ENCODE measurements around the gene COL4A1.

COL4A1 gene

GRCh38 chr13:110134801-110135200 lies 172.2 kb downstream of the COL4A1 start:
- DNase-seq (ENCODE audit: low read depth in 2 of 2), result no peak

DNA sequence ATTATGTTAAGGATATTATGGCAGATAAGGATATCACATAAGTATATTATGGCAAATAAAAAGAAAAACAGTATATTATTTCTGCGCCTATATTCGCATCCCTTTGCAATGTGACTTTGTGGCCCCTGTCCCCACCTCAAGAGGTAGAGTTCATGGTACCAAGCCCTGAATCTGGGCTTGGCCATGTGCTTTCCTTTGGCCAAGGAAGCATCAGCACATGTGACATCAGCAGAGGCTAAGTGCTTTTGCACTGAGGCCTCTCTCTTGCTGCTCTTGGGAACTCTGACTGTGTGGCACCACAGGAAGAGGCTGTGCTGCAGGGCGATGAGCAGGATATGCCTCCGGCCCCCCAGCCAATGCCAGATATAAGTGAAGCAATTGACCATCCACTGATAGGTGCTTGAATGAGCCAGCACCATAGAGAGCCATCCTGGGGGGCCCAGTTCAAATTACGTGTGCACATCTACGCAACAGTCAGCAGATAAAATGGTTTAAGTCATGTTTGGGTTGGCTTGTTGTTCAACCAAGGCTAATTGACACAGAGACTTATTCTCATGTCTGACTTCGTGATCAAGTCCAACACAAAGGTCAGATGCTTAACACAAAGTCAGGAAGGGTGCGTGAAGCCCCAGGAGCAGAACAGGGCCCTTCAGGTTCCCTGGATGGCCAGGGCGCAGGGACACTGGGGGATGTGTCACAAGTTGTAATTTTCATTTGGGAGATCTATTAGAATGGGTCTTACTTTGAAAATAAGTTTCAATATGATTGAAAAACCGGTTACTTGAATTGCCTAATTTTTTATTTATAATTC lies 173.3 kb downstream of the COL4A1 start:
- DNase-seq (ENCODE audit: low read depth in 2 of 2), result no peak

GRCh38 chr13:110132225-110132982 lies 174.6 kb downstream of the COL4A1 start:
- no peak for DNase-seq (ENCODE audit: low read depth in 2 of 2)

- no peak for DNase-seq (ENCODE audit: low read depth in 2 of 2)
These were observed 175.5 kb downstream of the COL4A1 start for GRCh38 chr13:110131424-110131823.

DNA sequence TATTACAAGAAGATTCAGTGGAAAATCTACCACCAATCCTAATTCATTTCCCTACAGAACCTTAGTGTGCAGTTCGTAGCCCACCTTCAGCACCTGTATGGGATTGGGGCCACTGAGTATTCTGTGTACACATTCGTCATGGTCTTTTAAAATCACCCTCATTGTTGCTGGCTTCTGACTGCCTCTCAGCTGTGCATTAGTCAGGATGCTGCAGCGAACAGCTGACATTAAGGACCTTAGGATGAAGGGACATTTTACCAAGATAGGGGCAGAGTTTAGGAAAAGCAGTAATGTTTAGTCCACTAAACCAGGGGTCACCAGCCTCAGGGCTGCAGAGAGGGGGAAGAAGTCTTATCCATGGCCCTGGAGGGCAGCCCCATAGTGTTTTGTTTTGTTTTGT lies 176.5 kb downstream of the COL4A1 start:
- DNase-seq (ENCODE audit: low read depth in 2 of 2), result no peak

DNA sequence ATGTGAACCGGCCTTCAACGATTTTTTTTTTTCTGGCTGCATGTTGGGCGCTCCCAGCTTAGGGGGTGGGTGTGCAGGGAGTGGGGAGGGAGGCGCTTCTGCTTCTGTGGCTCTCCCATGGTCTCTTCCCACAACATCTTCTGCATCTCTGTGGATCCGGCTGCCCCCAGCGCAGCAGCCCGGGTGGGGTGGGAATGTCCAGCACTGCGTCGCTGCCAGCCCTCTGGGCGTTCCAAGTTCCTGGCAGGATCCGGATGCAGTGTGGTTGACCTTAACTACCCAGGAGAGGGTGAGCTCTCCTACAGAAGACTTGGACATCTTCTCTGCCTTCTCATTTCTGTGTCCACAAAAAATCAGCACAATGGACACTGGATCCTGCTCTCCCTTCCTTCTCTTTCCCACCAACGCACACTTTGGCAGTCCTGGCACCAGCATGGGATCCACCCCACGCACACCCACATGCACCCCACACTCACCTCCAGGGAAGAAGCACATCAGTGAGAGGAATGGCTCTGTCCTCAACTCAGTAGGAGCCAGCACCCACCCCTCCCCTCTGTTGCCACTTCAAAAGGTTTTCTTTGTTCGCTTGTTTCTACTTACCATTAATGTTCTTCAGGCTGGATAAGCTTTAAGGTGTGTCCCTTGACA lies 177.3 kb downstream of the COL4A1 start:
- DNase-seq (ENCODE audit: low read depth in 2 of 2), result no peak

GRCh38 chr13:110129076-110129475 lies 177.9 kb downstream of the COL4A1 start:
- no peak for DNase-seq (ENCODE audit: low read depth in 2 of 2)

DNA sequence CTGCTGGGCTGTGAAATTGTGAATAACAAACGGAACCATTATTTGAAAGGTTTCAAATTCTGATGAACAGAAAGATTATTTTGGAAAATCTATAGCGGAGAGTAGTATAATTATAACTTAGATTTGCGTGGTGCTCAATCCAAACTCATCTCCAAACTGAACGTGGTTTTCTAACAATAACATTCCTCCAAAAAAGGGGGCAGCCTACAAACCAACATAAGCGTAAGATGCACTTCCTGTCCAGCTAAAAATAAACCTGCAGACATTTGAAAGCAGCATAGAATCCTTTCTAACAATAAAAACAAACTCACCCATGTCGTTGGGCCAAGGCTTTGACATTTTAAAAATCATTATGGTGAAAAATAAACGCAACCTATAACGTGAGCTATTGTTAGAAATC lies 178.4 kb downstream of the COL4A1 start:
- DNase-seq (ENCODE audit: low read depth in 2 of 2), result no peak

GRCh38 chr13:110127986-110128511 lies 178.9 kb downstream of the COL4A1 start:
- no peak for DNase-seq (ENCODE audit: low read depth in 2 of 2)

DNA sequence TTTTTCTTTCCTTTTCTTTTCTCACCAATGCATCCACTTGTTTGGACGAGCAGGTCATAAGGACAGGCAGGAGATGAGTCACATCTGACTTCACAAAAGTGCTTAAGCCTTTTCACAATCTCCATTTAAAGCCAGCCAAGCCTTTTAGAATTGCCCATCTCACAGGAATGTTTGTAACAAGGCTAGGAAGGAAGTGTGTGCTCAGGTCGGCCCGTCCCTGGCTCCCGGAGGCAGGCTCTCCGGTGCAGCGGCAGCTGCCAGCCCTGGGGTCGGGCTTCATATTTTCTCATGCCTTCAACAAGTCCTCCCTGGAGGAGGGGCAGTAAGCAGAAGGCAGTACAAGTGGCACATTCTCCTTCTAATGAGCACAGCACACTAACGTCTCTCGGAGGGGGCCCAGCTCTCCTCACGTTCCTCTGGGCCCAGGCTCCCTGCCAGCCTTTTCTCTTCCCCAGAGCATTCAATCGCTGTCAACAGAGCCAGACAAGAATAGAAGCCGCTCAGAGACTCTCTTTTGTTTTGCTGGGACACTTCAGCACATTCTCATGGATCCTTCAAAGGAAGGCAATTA lies 180.5 kb downstream of the COL4A1 start:
- no peak for DNase-seq (ENCODE audit: low read depth in 2 of 2)

- no peak for DNase-seq (ENCODE audit: low read depth in 2 of 2)
These were observed 181.2 kb downstream of the COL4A1 start for GRCh38 chr13:110125613-110126272.

GRCh38 chr13:110125157-110125556 lies 181.8 kb downstream of the COL4A1 start:
- DNase-seq (ENCODE audit: low read depth in 2 of 2), result no peak

GRCh38 chr13:110124201-110124940 lies 182.6 kb downstream of the COL4A1 start:
- no peak for DNase-seq (ENCODE audit: low read depth in 2 of 2)

GRCh38 chr13:110123041-110123809 lies 183.7 kb downstream of the COL4A1 start:
- DNase-seq (ENCODE audit: low read depth in 2 of 2), result no peak

DNA sequence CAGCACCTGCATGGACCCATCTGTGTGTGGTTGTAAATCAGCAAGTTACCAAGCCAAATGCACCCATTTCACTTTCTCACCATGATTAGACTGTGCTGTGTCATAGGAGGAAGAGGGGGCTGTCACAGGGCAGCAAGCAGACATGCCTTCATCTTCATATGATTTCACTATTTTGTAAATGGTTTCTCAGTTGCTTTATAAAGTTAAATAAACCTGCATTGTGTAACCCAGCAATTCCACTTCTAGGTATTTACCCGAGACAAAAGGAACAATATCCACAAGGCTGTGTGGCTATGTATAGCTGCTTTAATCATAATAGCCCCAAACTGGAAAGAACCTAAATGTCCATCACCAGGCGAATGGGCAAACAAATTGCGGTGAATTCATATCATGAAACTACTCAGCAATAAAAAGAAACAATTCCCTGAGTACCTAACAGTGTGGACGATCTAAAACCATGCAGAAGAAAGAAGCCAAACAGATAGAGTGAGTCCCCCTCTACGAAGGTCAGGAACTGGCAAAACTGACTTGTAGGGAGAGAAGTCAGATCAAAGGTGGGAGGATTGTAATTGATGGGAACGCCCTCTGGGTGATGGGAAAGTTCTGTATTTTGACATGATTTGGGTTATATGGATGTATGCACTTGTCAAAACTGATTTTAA lies 185.4 kb downstream of the COL4A1 start:
- no peak for DNase-seq (ENCODE audit: low read depth in 2 of 2)

GRCh38 chr13:110119935-110120905 lies 186.7 kb downstream of the COL4A1 start:
- no peak for DNase-seq (ENCODE audit: low read depth in 2 of 2)

DNA sequence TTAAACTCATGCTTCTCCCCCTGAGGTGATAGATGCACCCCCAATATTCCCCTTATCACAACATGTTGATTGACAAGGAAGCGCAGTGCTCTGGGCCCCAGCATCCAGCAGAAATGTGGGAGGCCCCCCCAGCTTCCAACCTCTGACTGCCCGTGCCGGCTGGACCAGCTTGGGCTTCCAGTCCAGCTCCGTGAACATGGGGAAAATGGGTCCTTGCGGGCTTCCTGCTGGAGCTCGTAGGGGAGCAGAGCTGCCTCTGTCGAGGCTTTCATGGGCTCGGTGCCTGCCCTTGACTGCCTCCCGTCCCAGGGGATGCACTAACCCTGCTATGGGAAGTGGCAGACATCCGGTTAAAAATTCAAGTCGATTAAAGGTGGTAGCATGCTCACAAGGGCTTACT lies 188.9 kb downstream of the COL4A1 start:
- no peak for DNase-seq (ENCODE audit: low read depth in 2 of 2)

GRCh38 chr13:110116072-110116487 lies 190.9 kb downstream of the COL4A1 start:
- no peak for DNase-seq (ENCODE audit: low read depth in 2 of 2)

Data from stimulated activated CD8-positive, alpha-beta memory T cell treated with anti-CD3 and anti-CD28 coated beads, Interleukin-15, amount 100 ng/mL, for 4 hours (primary cell).